Measurements from ENCODE around the gene CCDC187.

The CCDC187 gene

GRCh38 chr9:136251264-136252115, 52.4 kb downstream of the CCDC187 start:
- no peak for DNase-seq

- DNase-seq, result no peak
Observed at GRCh38 chr9:136250676-136251075, 53.2 kb downstream of the CCDC187 start.

- no peak for DNase-seq
Observed at GRCh38 chr9:136249877-136250559, 53.9 kb downstream of the CCDC187 start.

GRCh38 chr9:136248951-136249876, 54.7 kb downstream of the CCDC187 start:
- peak in 1 of 5 donors; percentile 3 for DNase-seq

- no peak for DNase-seq
Observed at GRCh38 chr9:136247947-136248637, 55.8 kb downstream of the CCDC187 start.

GRCh38 chr9:136247551-136247916, 56.4 kb downstream of the CCDC187 start:
- DNase-seq, result no peak

- no peak for DNase-seq
Observed at GRCh38 chr9:136246849-136247550, 56.9 kb downstream of the CCDC187 start.

- peak; percentile 71 to 85 (median 80) for DNase-seq
Observed at GRCh38 chr9:136245219-136246150, 58.4 kb downstream of the CCDC187 start, which contains the start of gene QSOX2. QSOX2 (minus strand) TSS chr9:136245812; CDS start chr9:136245803, 9 bp downstream.

GRCh38 chr9:136244969-136245218, 59.0 kb downstream of the CCDC187 start:
- DNase-seq, result no peak

GRCh38 chr9:136244122-136244968, 59.5 kb downstream of the CCDC187 start:
- peak in 2 of 5 donors; percentile 21 to 66 for DNase-seq

- DNase-seq, result peak in 1 of 5 donors; percentile 44
Observed at GRCh38 chr9:136243631-136244030, 60.3 kb downstream of the CCDC187 start.

- no peak for DNase-seq
Observed at GRCh38 chr9:136242918-136243525, 60.9 kb downstream of the CCDC187 start.

- DNase-seq, result no peak
Observed at GRCh38 chr9:136242248-136242647, 61.6 kb downstream of the CCDC187 start.

GRCh38 chr9:136241542-136241941, 62.4 kb downstream of the CCDC187 start:
- no peak for DNase-seq

- no peak for DNase-seq
Observed at GRCh38 chr9:136240941-136241340, 63.0 kb downstream of the CCDC187 start.

- no peak for DNase-seq
Observed at GRCh38 chr9:136239983-136240330, 63.9 kb downstream of the CCDC187 start.

- DNase-seq, result no peak
Observed at GRCh38 chr9:136239135-136239982, 64.5 kb downstream of the CCDC187 start.

GRCh38 chr9:136238342-136238732, 65.6 kb downstream of the CCDC187 start:
- DNase-seq, result no peak
